H1 (cell line): Measurements from ENCODE around the gene RGS2. TPM values are rescaled to one million over a fixed set of nuclear protein-coding genes. Genes with fewer than 3 reads are reported as not detected.
A peak's percentile ranks its signal among the peaks of the same experiment; 100 is the strongest.

ENCODE experiments used
- CTCF ChIA-PET: fragments of 300-600 bp; sonication (Branson Sonifier 250); formaldehyde crosslinking; loops from one replicate; lab custom pipeline; 2021; ENCODE audit not compliant: partially characterized antibody; lab: Charles Lee
- POLR2A ChIA-PET: fragments of 300-600 bp; sonication (Branson Sonifier 250); formaldehyde crosslinking; loops from one replicate; lab custom pipeline; 2021; ENCODE audit warnings: inconsistent platforms; ENCODE audit not compliant: partially characterized antibody; lab: Charles Lee
- DNase-seq, 2 experiments: peaks; one replicate each; pipeline versions ENCODE4 v3.0.0 to v3.0.0-alpha.2; 2010 to 2022; ENCODE audit warnings: low spot score in 2 of 2, low read depth in 1 of 2, mixed read lengths in 1 of 2
- FAIRE-seq: peaks from 2 replicates; lab custom pipeline; 2011; peaks lifted over from hg19 to GRCh38; lab: Jason Lieb, UNC
- H2AFZ ChIP-seq: 2 replicates; pipeline ENCODE4 v1.8.1; 2012; ENCODE audit warnings: low read length, inconsistent platforms
- H2AK5ac ChIP-seq: 2 replicates; pipeline ENCODE4 v1.6.1; 2013; ENCODE audit warnings: low read depth, low read length
- H2BK120ac ChIP-seq: replicated peaks from 2 replicates; pipeline ENCODE3; 2013; ENCODE audit warnings: low read depth, low read length, inconsistent platforms
- H2BK12ac ChIP-seq: 2 replicates; pipeline ENCODE4 v1.6.1; 2013; ENCODE audit warnings: low read depth, low read length
- H2BK15ac ChIP-seq: 2 replicates; pipeline ENCODE4 v1.6.1; 2013; ENCODE audit warnings: low read length
- H2BK20ac ChIP-seq: 2 replicates; pipeline ENCODE4 v1.6.1; 2013; ENCODE audit warnings: low read length
- H2BK5ac ChIP-seq: 2 replicates; pipeline ENCODE4 v1.6.1; 2013; ENCODE audit warnings: low read depth, low read length
- H3K14ac ChIP-seq: 2 replicates; pipeline ENCODE4 v1.6.1; 2013; ENCODE audit warnings: inconsistent platforms; ENCODE audit not compliant: insufficient read length
- H3K18ac ChIP-seq: 2 replicates; pipeline ENCODE4 v1.6.1; 2013; ENCODE audit warnings: low read length; ENCODE audit errors: extremely low read depth
- H3K23ac ChIP-seq: 2 replicates; pipeline ENCODE4 v1.6.1; 2013; ENCODE audit warnings: inconsistent platforms; ENCODE audit not compliant: insufficient read length
- H3K23me2 ChIP-seq: 2 replicates; pipeline ENCODE4 v1.6.1; 2013; ENCODE audit warnings: low read depth, low read length
- H3K27ac ChIP-seq: 2 replicates; pipeline ENCODE4 v1.6.1; 2011; ENCODE audit warnings: low read depth, low read length, inconsistent platforms
- H3K27me3 ChIP-seq, 4 experiments: replicated peaks in 1 of 4; 1 replicate in 1 of 4; 2 replicates in 3 of 4; pipeline versions ENCODE4 v1.6.1 to v1.8.1; 2011 to 2013; ENCODE audit warnings: low read length in 3 of 4, mild to moderate bottlenecking in 3 of 4, inconsistent platforms in 2 of 4, mixed read lengths in 2 of 4, moderate library complexity in 1 of 4; ENCODE audit not compliant: control insufficient read depth in 3 of 4, insufficient read depth in 3 of 4; ENCODE audit errors: extremely low read depth in 1 of 4
- H3K36me3 ChIP-seq, 4 experiments: 2 replicates each; pipeline versions ENCODE4 v1.6.1 to v1.8.1; 2011 to 2013; ENCODE audit warnings: mild to moderate bottlenecking in 4 of 4, low read length in 3 of 4, moderate library complexity in 2 of 4, control low read depth in 1 of 4, inconsistent platforms in 1 of 4; ENCODE audit not compliant: insufficient read depth in 4 of 4, control insufficient read depth in 2 of 4
- H3K4ac ChIP-seq: replicated peaks from 2 replicates; pipeline ENCODE3; 2013; ENCODE audit warnings: low read length, low read depth, mixed read lengths, inconsistent platforms; ENCODE audit not compliant: insufficient read length
- H3K4me1 ChIP-seq, 4 experiments: replicated peaks in 1 of 4; 1 replicate in 1 of 4; 2 replicates in 3 of 4; pipeline versions ENCODE4 v1.6.1 to v1.8.1; 2011 to 2013; ENCODE audit warnings: low read length in 3 of 4, inconsistent platforms in 2 of 4, mixed read lengths in 1 of 4; ENCODE audit not compliant: insufficient read depth in 4 of 4, control insufficient read depth in 3 of 4
- H3K4me2 ChIP-seq, 2 experiments: 2 replicates each; pipeline versions ENCODE4 v1.6.1 to v1.8.1; 2011 to 2013; ENCODE audit warnings: low read depth in 2 of 2, low read length in 2 of 2, control low read depth in 1 of 2, inconsistent platforms in 1 of 2, mild to moderate bottlenecking in 1 of 2; ENCODE audit not compliant: insufficient read depth in 1 of 2
- H3K4me3 ChIP-seq, 4 experiments: fragments of 200-600, 300-600 bp in 1 of 4; sonication (generic), shearing (Covaris generic), sonication (Bioruptor Twin) in 1 of 4; 2 replicates each; pipeline versions ENCODE4 v1.5.1 to v1.8.1; 2011 to 2016; ENCODE audit warnings: low read length in 4 of 4, low read depth in 3 of 4, control low read depth in 2 of 4, inconsistent platforms in 2 of 4, mild to moderate bottlenecking in 2 of 4, mixed read lengths in 1 of 4, moderate library complexity in 1 of 4; ENCODE audit not compliant: insufficient read depth in 2 of 4; ENCODE audit errors: extremely low read depth in 1 of 4
- H3K56ac ChIP-seq: replicated peaks from 2 replicates; pipeline ENCODE3; 2013; ENCODE audit warnings: low read depth, mild to moderate bottlenecking, mixed read lengths, low read length, inconsistent platforms; ENCODE audit not compliant: insufficient read length
- H3K79me1 ChIP-seq: 2 replicates; pipeline ENCODE4 v1.6.1; 2013; ENCODE audit warnings: low read depth, low read length, control low read depth
- H3K79me2 ChIP-seq, 2 experiments: 2 replicates each; pipeline versions ENCODE4 v1.6.1 to v1.8.1; 2012 to 2013; ENCODE audit warnings: low read length in 2 of 2, mild to moderate bottlenecking in 2 of 2, inconsistent platforms in 1 of 2; ENCODE audit not compliant: insufficient read depth in 2 of 2, control insufficient read depth in 1 of 2
- H3K9ac ChIP-seq, 4 experiments: replicated peaks in 1 of 4; 1 replicate in 1 of 4; 2 replicates in 3 of 4; pipeline versions ENCODE4 v1.6.1 to v1.8.1; 2011 to 2013; ENCODE audit warnings: low read depth in 3 of 4, low read length in 3 of 4, control low read depth in 2 of 4, mild to moderate bottlenecking in 2 of 4, moderate library complexity in 2 of 4, inconsistent platforms in 1 of 4; ENCODE audit errors: extremely low read depth in 1 of 4
- H3K9me3 ChIP-seq, 2 experiments: 2 replicates each; pipeline versions ENCODE4 v1.6.1 to v1.8.1; 2012 to 2013; ENCODE audit warnings: mild to moderate bottlenecking in 2 of 2, moderate library complexity in 2 of 2, control low read depth in 1 of 2, inconsistent platforms in 1 of 2, low read depth in 1 of 2, low read length in 1 of 2, mixed read lengths in 1 of 2; ENCODE audit not compliant: insufficient read depth in 2 of 2
- H4K20me1 ChIP-seq, 2 experiments: replicated peaks in 1 of 2; 2 replicates each; pipeline versions ENCODE3 to v1.8.1; 2011 to 2013; ENCODE audit warnings: inconsistent platforms in 2 of 2, low read length in 2 of 2, mild to moderate bottlenecking in 1 of 2; ENCODE audit not compliant: insufficient read depth in 2 of 2, control insufficient read depth in 1 of 2
- H4K5ac ChIP-seq: 2 replicates; pipeline ENCODE4 v1.6.1; 2013; ENCODE audit warnings: low read length, low read depth, mixed read lengths, inconsistent platforms; ENCODE audit not compliant: insufficient read length
- H4K8ac ChIP-seq: 2 replicates; pipeline ENCODE4 v1.8.0; 2013; ENCODE audit warnings: mild to moderate bottlenecking, moderate library complexity, low read length, inconsistent platforms; ENCODE audit not compliant: insufficient read depth; ENCODE audit errors: extremely low read depth
- H4K91ac ChIP-seq: replicated peaks from 2 replicates; pipeline ENCODE3; 2013; ENCODE audit warnings: low read length, mixed read lengths, inconsistent platforms; ENCODE audit not compliant: insufficient read length
- HDAC2 ChIP-seq, 2 experiments: fragments of 300-600 bp in 1 of 2; sonication (generic) in 1 of 2; IDR thresholded peaks; 2 replicates each; pipeline ENCODE4 v1.6.1; 2011 to 2012; ENCODE audit warnings: low read depth in 2 of 2, low read length in 2 of 2, mild to moderate bottlenecking in 2 of 2, moderate library complexity in 2 of 2, borderline replicate concordance in 1 of 2, inconsistent platforms in 1 of 2
- TAF7 ChIP-seq: optimal IDR thresholded peaks from 2 replicates; pipeline ENCODE3; 2011; ENCODE audit warnings: low read depth, mild to moderate bottlenecking, inconsistent platforms, low read length, moderate library complexity, borderline replicate concordance
- WGBS, 2 experiments: shearing (Covaris generic) in 1 of 2; methylation state at CpG; one replicate each; pipeline versions ENCODE4 v1.1.6 to v1.1.7; 2013 to 2015; ENCODE audit warnings: low lambda C conversion rate in 2 of 2, mixed read lengths in 2 of 2, inconsistent platforms in 1 of 2, low coverage in 1 of 2, missing lambda C conversion rate in 1 of 2; ENCODE audit not compliant: insufficient replicate concordance in 2 of 2, insufficient coverage in 1 of 2, insufficient read length in 1 of 2; ENCODE audit errors: extremely low coverage in 1 of 2, missing lambda C conversion rate in 1 of 2; 5-methylcytosine and 5-hydroxymethylcytosine counted together
- polyA plus RNA-seq, 7 experiments: library from polyadenylated mRNA; depleted of rRNA in 3 of 7; stranded (reverse) in 5 of 7; unstranded in 2 of 7; fragments of >200 nt in 5 of 7; fragments of 200-250 nt in 2 of 7; gene quantifications; 1 replicate in 5 of 7; 2 replicates in 1 of 7; 4 replicates in 1 of 7; pipeline versions ENCODE4 v1.2.1 to v1.2.3, GENCODE V29; 2011 to 2013; ENCODE audit warnings: missing spikeins in 2 of 7, mixed read lengths in 2 of 7
- total RNA-seq: library from RNA; stranded (reverse); fragmentation: NEBNext Ultra II Directional; extraction: Animal tissue kit (Norgen Biotek cat#: 25700); gene quantifications from 2 replicates; pipeline ENCODE4 v1.2.1, GENCODE V29; 2021

Gene RGS2
- total and polyA plus RNA-seq, 2 of the 8 experiments (the other 6 are each of a cell fraction or from before 2014, with no cell fraction given), result 9.1 to 17.0 TPM

GRCh38 chr1:192808163-192808517 lies 699 bp upstream of the RGS2 start:
- TF ChIP-seq TAF7, result no peak
- TF ChIP-seq HDAC2 (IDR thresholded peaks at IDR 0.05; ENCODE audit: borderline replicate concordance in 1 of 2, low read depth in 2 of 2, low read length in 2 of 2), result 0 out of 4 replicates have a peak, but pooled peaks of 1 of the 2 experiments have one; percentile 12

More at GRCh38 chr1:192808163-192808517, 699 bp upstream of the RGS2 start:
- POLR2A ChIA-PET, result interaction anchor here (0.6 to 3.0 kb wide), 12 partner anchors 8 to 313 kb away, joined by 3 to 17 read pairs (median 4); partner anchors contain the start of genes CDC73 and UCHL5
- H3K79me2 ChIP-seq, result no peaks in the 10 kb centered on the region
- H3K23ac ChIP-seq, result no peak overlapping the region
- H3K27ac ChIP-seq, result peak overlapping the region; percentile 60; the same call in 1 of the 2 replicates
- H3K9me3 ChIP-seq, result no peaks in the 10 kb centered on the region
- peaks cover 12% of the 10 kb centered on the region; the same call in 1 of the 2 replicates for H3K23me2 ChIP-seq
- H3K79me1 ChIP-seq, result no peaks in the 10 kb centered on the region
- no peak overlapping the region for H3K4ac ChIP-seq
- no peak overlapping the region for H2BK20ac ChIP-seq
- H2BK15ac ChIP-seq, result no peak overlapping the region
- 16% methylated on average over 8 of the region's 8 CpGs; no CpG with 5 or more reads in 1 of the 2 experiments for WGBS, 2 experiments
- no peak overlapping the region for H3K56ac ChIP-seq
- no peak overlapping the region for H4K91ac ChIP-seq
- H4K5ac ChIP-seq, result no peak overlapping the region
- peak overlapping the region; percentile 38 to 90 (median 78) for H3K4me3 ChIP-seq
- DNase-seq, result no peak
- no peak for FAIRE-seq
- no peaks in the 10 kb centered on the region; a peak in 3 of 7 replicates for H3K27me3 ChIP-seq
- CTCF ChIA-PET, result interaction anchor here (0.9 to 4.4 kb wide), 14 partner anchors 12 to 251 kb away, joined by 3 to 43 read pairs (median 4); partner anchors contain the start of genes RO60 and UCHL5
- H4K20me1 ChIP-seq, result no peaks in the 10 kb centered on the region
- H2BK120ac ChIP-seq, result no peak overlapping the region
- H2AFZ ChIP-seq, result peak overlapping the region; percentile 99
- peak overlapping the region; percentile 48; the same call in 1 of the 2 replicates for H2BK5ac ChIP-seq
- peak overlapping the region in 3 of 4 experiments; percentile 58 to 83 (median 73); a peak in 6 of 7 replicates for H3K9ac ChIP-seq
- H3K36me3 ChIP-seq, result peaks cover 2 to 22% (median 6%) of the 10 kb centered on the region in 4 experiments; a peak in 6 of 8 replicates
- peak overlapping the region; percentile 73; the same call in 1 of the 2 replicates for H3K18ac ChIP-seq
- H2BK12ac ChIP-seq, result 0 out of 2 replicates have a peak overlapping the region, but pooled peaks have one; percentile 94
- H2AK5ac ChIP-seq, result no peak overlapping the region
- no peak overlapping the region for H3K14ac ChIP-seq
- peaks cover 0 to 7% (median 3%) of the 10 kb centered on the region in 4 experiments; a peak in 3 of 7 replicates for H3K4me1 ChIP-seq
- peak overlapping the region; percentile 79 to 85 for H3K4me2 ChIP-seq
- H4K8ac ChIP-seq, result peak overlapping the region; percentile 91; the same call in 1 of the 2 replicates
